Right forelimb (tissue), 1 donor: ENCODE results near the gene PKNOX2.

Experiments used
- DNase-seq: peaks from one replicate; pipeline ENCODE4 v3.0.0-alpha.2; 2018

The PKNOX2 gene

GRCh38 chr11:125292100-125292499 lies 127.5 kb downstream of the PKNOX2 start:
- no peak for DNase-seq

- DNase-seq: no peak
Measured at GRCh38 chr11:125293596-125293995, 129.0 kb downstream of the PKNOX2 start.

- peak; percentile 64 for DNase-seq
Measured at GRCh38 chr11:125295931-125296330, 131.4 kb downstream of the PKNOX2 start.

GRCh38 chr11:125297346-125297915 lies 132.9 kb downstream of the PKNOX2 start:
- no peak for DNase-seq

GRCh38 chr11:125299061-125299615 lies 134.6 kb downstream of the PKNOX2 start:
- DNase-seq: no peak

GRCh38 chr11:125299821-125300220 lies 135.3 kb downstream of the PKNOX2 start:
- no peak for DNase-seq

- no peak for DNase-seq
Measured at GRCh38 chr11:125300791-125301218, 136.3 kb downstream of the PKNOX2 start.

GRCh38 chr11:125301346-125301745 lies 136.8 kb downstream of the PKNOX2 start:
- DNase-seq: no peak

- DNase-seq: no peak
Measured at GRCh38 chr11:125303186-125303585, 138.6 kb downstream of the PKNOX2 start.

- DNase-seq: no peak
Measured at GRCh38 chr11:125303694-125304093, 139.1 kb downstream of the PKNOX2 start.

- no peak for DNase-seq
Measured at GRCh38 chr11:125304136-125304535, 139.6 kb downstream of the PKNOX2 start.

- no peak for DNase-seq
Measured at GRCh38 chr11:125304876-125305275, 140.3 kb downstream of the PKNOX2 start.

GRCh38 chr11:125305345-125305744 lies 140.8 kb downstream of the PKNOX2 start:
- no peak for DNase-seq

GRCh38 chr11:125306476-125306875 lies 141.9 kb downstream of the PKNOX2 start:
- DNase-seq: no peak

GRCh38 chr11:125308246-125308645 lies 143.7 kb downstream of the PKNOX2 start:
- no peak for DNase-seq

- no peak for DNase-seq
Measured at GRCh38 chr11:125312391-125312790, 147.8 kb downstream of the PKNOX2 start.

- no peak for DNase-seq
Measured at GRCh38 chr11:125312812-125313211, 148.3 kb downstream of the PKNOX2 start.

- no peak for DNase-seq
Measured at GRCh38 chr11:125313271-125314219, 149.0 kb downstream of the PKNOX2 start.

- no peak for DNase-seq
Measured at GRCh38 chr11:125314276-125315078, 149.9 kb downstream of the PKNOX2 start.

GRCh38 chr11:125315079-125315740 lies 150.7 kb downstream of the PKNOX2 start:
- no peak for DNase-seq

GRCh38 chr11:125317416-125317815 lies 152.9 kb downstream of the PKNOX2 start:
- no peak for DNase-seq

- no peak for DNase-seq
Measured at GRCh38 chr11:125319649-125320048, 155.1 kb downstream of the PKNOX2 start.
